Gastroesophageal sphincter (tissue), 4 donors: ENCODE measurements around the gene ELAC2. TPM values are rescaled to one million over a fixed set of nuclear protein-coding genes. Genes with fewer than 3 reads are reported as not detected.

Source experiments
- ATAC-seq: fragments of 150-250 bp; one replicate; pipeline ENCODE4 v1.9.1; 2016; ENCODE audit warnings: mild to moderate bottlenecking, moderate library complexity
- H3K27ac ChIP-seq, 4 donors: fragments of 200-600 bp; sonication (generic) in 3 of 4; 1 replicate in 3 of 4; 2 replicates in 1 of 4; pipeline ENCODE4 v1.5.1; 2016 to 2019
- H3K27me3 ChIP-seq: fragments of 200-600 bp; sonication (generic); one replicate; pipeline ENCODE4 v1.5.1; 2019
- H3K36me3 ChIP-seq, 2 donors: fragments of 200-600 bp; sonication (generic); one replicate each; pipeline ENCODE4 v1.5.1; 2019; ENCODE audit warnings: control low read depth in 1 of 2
- H3K4me1 ChIP-seq, 3 donors: fragments of 200-600 bp; sonication (generic); 1 replicate in 2 of 3; 2 replicates in 1 of 3; pipeline ENCODE4 v1.5.1; 2016 to 2019; ENCODE audit warnings: control low read depth in 2 of 3
- H3K4me3 ChIP-seq, 2 donors: fragments of 200-600 bp; sonication (generic); one replicate each; pipeline ENCODE4 v1.5.1; 2019; ENCODE audit warnings: mild to moderate bottlenecking in 1 of 2, moderate library complexity in 1 of 2
- H3K9me3 ChIP-seq, 3 donors: fragments of 200-600 bp; sonication (generic); one replicate each; pipeline ENCODE4 v1.5.1; 2017 to 2019; ENCODE audit warnings: control low read depth in 2 of 3
- EP300 ChIP-seq: sonication (generic); formaldehyde crosslinking; IDR thresholded peaks from one replicate; pipeline ENCODE4 v1.6.1; 2017; ENCODE audit warnings: antibody characterized with exemption, mild to moderate bottlenecking
- POLR2A ChIP-seq, 2 donors: fragments of 450-650 bp; IDR thresholded peaks; one replicate each; pipeline ENCODE4 v1.6.1; 2017; ENCODE audit warnings: antibody characterized with exemption in 2 of 2, mild to moderate bottlenecking in 2 of 2, moderate library complexity in 1 of 2
- POLR2AphosphoS5 ChIP-seq: sonication (generic); formaldehyde crosslinking; IDR thresholded peaks from one replicate; pipeline ENCODE4 v1.6.1; 2017; ENCODE audit warnings: antibody characterized with exemption
- WGBS, 2 donors: methylation state at CpG; one replicate each; pipeline ENCODE4 v1.1.5; 2018; ENCODE audit warnings: low coverage in 1 of 2; 5-methylcytosine and 5-hydroxymethylcytosine counted together
- total RNA-seq, 4 donors: library from RNA; depleted of rRNA; stranded (reverse); fragments of >200 nt; gene quantifications; one replicate each; pipeline ENCODE4 v1.1.0, GENCODE V29; 2016
- TF ChIP-seq, protein P1 (sequence below), 4 experiments: fragments of 200-600 bp in 2 of 4; fragments of 450-650 bp in 2 of 4; sonication (generic) in 1 of 4; IDR thresholded peaks; one replicate each; pipeline ENCODE4 v1.5.1; 2017 to 2019; ENCODE audit warnings: antibody characterized with exemption in 4 of 4, mild to moderate bottlenecking in 2 of 4, moderate library complexity in 2 of 4

The ELAC2 gene
- total RNA-seq, 4 donors from 2014 or later: 54.9 to 97.1 (median 72.2) TPM

DNA sequence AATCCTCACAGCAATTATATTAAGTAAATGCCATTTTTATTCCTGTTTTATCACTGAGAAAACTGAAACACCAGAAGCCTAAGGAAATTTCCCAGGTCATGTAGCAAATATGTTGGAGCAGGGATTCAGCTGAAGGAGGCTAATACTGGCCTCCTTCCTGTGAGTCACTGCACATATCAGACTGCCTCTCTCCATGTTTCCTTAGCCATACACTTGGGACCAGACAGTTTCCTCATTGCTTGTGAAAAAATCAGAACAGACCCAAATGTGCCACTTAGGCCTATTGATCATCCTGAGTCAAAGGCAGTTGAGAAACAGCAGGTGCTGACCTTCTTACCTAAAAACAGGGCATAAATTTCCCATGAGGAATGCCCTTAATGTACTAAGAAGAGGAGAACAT is 18.9 kb upstream of the ELAC2 start:
- no peak for TF ChIP-seq POLR2AphosphoS5
- no peak for TF ChIP-seq EP300
- no peak for TF ChIP-seq POLR2A (IDR thresholded peaks at IDR 0.05)
- TF ChIP-seq, protein P1, sequence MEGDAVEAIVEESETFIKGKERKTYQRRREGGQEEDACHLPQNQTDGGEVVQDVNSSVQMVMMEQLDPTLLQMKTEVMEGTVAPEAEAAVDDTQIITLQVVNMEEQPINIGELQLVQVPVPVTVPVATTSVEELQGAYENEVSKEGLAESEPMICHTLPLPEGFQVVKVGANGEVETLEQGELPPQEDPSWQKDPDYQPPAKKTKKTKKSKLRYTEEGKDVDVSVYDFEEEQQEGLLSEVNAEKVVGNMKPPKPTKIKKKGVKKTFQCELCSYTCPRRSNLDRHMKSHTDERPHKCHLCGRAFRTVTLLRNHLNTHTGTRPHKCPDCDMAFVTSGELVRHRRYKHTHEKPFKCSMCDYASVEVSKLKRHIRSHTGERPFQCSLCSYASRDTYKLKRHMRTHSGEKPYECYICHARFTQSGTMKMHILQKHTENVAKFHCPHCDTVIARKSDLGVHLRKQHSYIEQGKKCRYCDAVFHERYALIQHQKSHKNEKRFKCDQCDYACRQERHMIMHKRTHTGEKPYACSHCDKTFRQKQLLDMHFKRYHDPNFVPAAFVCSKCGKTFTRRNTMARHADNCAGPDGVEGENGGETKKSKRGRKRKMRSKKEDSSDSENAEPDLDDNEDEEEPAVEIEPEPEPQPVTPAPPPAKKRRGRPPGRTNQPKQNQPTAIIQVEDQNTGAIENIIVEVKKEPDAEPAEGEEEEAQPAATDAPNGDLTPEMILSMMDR (IDR thresholded peaks at IDR 0.05): no peak
- ATAC-seq: no peak
- Histone ChIP-seq H3K9me3 (peaks cover 0 to 28% (median 0%) of the 10 kb centered on the region in 3 donors), H3K27me3 (peaks cover 2% of the 10 kb centered on the region), H3K27ac (no peak overlapping the region), H3K4me1 (no peaks in the 10 kb centered on the region), H3K4me3 (no peak overlapping the region), H3K36me3 (no peaks in the 10 kb centered on the region)

DNA sequence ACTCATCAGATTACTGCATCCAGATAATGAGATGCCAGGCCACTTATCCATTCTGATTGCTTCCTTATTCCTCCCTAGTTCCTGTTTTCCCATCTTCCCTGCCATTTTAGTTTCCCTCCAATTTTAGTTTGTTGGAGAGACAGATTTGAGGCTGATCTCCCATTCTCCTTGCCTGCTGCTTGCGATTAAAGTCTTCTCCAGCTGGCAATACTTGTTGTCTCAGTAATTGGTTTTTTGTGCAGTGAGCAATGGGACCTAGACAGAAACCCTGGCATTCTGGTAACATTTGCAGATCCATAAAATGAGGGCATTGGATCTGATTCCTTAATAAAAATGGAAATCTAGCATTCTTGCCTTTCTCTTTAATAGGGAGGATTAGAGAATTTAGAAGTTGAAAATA is 17.6 kb upstream of the ELAC2 start:
- ATAC-seq: no peak
- Histone ChIP-seq H3K4me1 (no peaks in the 10 kb centered on the region), H3K9me3 (peaks cover 0 to 28% (median 0%) of the 10 kb centered on the region in 3 donors), H3K36me3 (no peaks in the 10 kb centered on the region), H3K4me3 (no peak overlapping the region), H3K27ac (no peak overlapping the region), H3K27me3 (no peaks in the 10 kb centered on the region)
- 100% methylated on average over 1 of the region's 1 CpG for WGBS, 2 donors
- TF ChIP-seq, protein P1 (IDR thresholded peaks at IDR 0.05): no peak
- TF ChIP-seq POLR2A (IDR thresholded peaks at IDR 0.05) (no peak), EP300 (no peak), POLR2AphosphoS5 (no peak)

DNA sequence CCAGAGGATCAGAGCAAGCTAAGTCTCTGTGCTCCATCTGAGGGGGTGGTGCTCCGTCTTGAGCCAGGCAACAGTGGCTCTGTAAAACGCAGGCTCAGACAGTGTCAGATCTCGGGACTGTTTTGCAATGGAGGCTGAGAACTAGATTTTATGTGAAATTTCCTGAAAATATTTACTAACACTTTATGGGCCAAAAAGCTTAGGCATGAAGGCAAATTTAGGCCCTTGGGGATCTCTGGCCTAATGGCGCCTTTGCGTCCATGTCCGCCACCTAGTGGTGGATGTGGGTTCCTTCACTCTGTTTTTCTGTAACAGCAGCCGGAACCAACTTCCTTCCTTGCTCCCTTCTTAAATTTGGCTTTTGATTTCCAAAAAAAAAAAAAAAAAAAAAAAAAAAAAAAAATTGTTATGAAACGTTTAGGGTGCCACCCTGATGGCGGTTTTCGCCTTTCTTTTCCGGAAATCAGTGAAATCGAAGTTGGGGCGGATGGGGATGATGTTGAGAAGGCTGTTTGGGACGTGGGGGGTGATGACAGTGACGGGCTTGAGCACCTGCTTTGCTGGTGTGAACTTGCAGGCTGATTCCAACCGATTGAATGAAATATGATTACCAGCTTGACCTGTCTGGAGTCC is 14.0 kb upstream of the ELAC2 start:
- H3K36me3 ChIP-seq: no peaks in the 10 kb centered on the region
- peaks cover 3% of the 10 kb centered on the region for H3K27me3 ChIP-seq
- peak; percentile 72 for ATAC-seq
- WGBS, 2 donors: 46 to 52% methylated on average over 5 to 16 of the region's 16 CpGs
- TF ChIP-seq EP300: no peak
- no peak for TF ChIP-seq POLR2A (IDR thresholded peaks at IDR 0.05)
- TF ChIP-seq, protein P1 (IDR thresholded peaks at IDR 0.05): peak; percentile 56 to 74 (median 61)
- no peak for TF ChIP-seq POLR2AphosphoS5
- no peaks in the 10 kb centered on the region for H3K4me1 ChIP-seq
- peaks cover 0 to 17% (median 0%) of the 10 kb centered on the region in 3 donors for H3K9me3 ChIP-seq
- H3K27ac ChIP-seq: no peak overlapping the region
- H3K4me3 ChIP-seq: no peak overlapping the region

DNA sequence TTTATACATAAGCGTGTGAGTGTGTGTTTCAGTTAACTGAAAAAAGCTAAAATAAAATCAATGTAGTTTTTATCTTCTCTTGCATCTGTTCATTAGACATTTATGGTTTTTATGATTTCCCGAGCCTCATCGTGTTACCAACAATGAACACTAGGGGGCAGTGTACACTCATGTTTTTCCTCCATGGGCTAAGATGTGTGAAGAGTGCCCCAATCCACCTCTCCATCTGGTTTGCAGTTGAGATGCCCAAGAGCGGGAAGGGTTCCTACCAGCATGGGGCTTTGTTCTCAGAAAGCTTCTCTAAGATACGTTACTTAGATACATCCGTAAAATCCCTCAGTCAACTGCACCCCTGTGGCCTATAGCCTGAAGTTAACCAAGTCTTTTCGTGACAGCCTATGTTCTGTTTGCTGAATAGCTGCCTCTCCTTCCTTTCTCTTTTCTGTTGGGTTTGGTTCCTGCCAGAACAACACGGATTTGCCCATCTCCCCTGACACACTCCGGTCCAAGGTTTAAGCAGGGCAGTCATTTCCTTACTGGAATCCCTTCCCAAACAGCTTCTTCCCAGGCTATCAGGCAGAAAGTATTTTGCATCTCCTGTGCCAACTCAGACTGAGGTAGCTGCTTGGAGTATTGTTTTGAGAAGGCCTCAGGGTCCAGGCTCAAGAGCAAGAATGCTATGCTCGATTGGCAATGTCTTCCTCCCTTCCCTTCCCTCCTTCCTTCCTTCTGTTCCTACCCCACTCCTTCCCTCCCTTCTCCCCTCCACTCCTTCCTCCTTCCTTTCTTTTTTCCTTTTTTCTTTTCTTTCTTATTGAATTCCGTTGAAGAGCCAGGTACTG is 12.9 kb upstream of the ELAC2 start:
- H3K9me3 ChIP-seq: peaks cover 0 to 6% (median 0%) of the 10 kb centered on the region in 3 donors
- TF ChIP-seq, protein P1 (IDR thresholded peaks at IDR 0.05): peak; percentile 64 to 93 (median 70)
- TF ChIP-seq EP300 (no peak), POLR2AphosphoS5 (no peak), POLR2A (IDR thresholded peaks at IDR 0.05) (no peak)
- H3K36me3 ChIP-seq: no peaks in the 10 kb centered on the region
- no peak overlapping the region for H3K4me3 ChIP-seq
- no peak for ATAC-seq
- WGBS, 2 donors: 54 to 62% methylated on average over 9 to 10 of the region's 11 CpGs
- no peaks in the 10 kb centered on the region for H3K4me1 ChIP-seq
- H3K27ac ChIP-seq: no peak overlapping the region
- peaks cover 7% of the 10 kb centered on the region for H3K27me3 ChIP-seq

DNA sequence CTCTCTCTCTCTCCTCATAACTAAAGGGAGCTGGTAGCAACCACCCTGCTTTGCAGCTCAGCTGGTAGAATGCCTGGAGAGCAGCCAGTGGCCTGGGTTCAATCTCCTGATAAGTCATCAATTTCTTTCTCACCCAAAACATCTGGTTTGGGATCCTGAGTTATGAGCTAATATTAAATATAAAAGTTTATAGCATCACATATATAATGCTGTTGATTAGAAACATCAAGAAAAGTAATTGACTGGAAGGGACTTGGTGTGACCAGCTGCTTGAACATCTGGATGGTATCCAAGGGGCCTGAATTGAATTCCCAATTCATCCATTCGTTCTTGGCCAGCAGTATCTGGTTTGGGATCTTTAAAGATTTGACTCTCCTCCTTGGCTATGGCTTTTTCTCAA is 12.2 kb upstream of the ELAC2 start:
- TF ChIP-seq, protein P1 (IDR thresholded peaks at IDR 0.05): no peak
- no peak for TF ChIP-seq POLR2AphosphoS5
- TF ChIP-seq EP300: no peak
- TF ChIP-seq POLR2A (IDR thresholded peaks at IDR 0.05): no peak
- no peak for ATAC-seq
- H3K27me3 ChIP-seq: peaks cover 7% of the 10 kb centered on the region
- WGBS, 2 donors: 41 to 43% methylated on average over 1 of the region's 1 CpG
- no peak overlapping the region for H3K4me3 ChIP-seq
- no peak overlapping the region for H3K27ac ChIP-seq
- no peaks in the 10 kb centered on the region for H3K36me3 ChIP-seq
- H3K9me3 ChIP-seq: no peaks in the 10 kb centered on the region
- no peaks in the 10 kb centered on the region for H3K4me1 ChIP-seq
